Right cardiac atrium (tissue), 5 donors: ENCODE data around the gene SPEG. TPM values are rescaled to one million over a fixed set of nuclear protein-coding genes. Genes with fewer than 3 reads are reported as not detected.

Experiments used
- ATAC-seq, 2 donors: fragments of 200-7000 bp; cut with Tn5 transposase; one replicate each; pipeline versions ENCODE4 v1.8.0 to v1.9.1; 2020; ENCODE audit warnings: moderate library complexity in 2 of 2, mild to moderate bottlenecking in 1 of 2
- DNase-seq, 3 donors: peaks; one replicate each; pipeline ENCODE4 v3.0.0-alpha.2; 2020
- H3K27ac ChIP-seq: one replicate; pipeline ENCODE4 v1.5.1; 2013; ENCODE audit warnings: mild to moderate bottlenecking, low read length, control low read depth, moderate library complexity
- H3K27me3 ChIP-seq: one replicate; pipeline ENCODE4 v1.6.1; 2013; ENCODE audit not compliant: control insufficient read depth, insufficient read depth
- H3K4me1 ChIP-seq: one replicate; pipeline ENCODE4 v1.6.1; 2013; ENCODE audit warnings: low read length; ENCODE audit not compliant: control insufficient read depth, insufficient read depth
- H3K4me3 ChIP-seq: one replicate; pipeline ENCODE4 v1.5.1; 2013; ENCODE audit warnings: low read length, control low read depth
- H3K9me3 ChIP-seq: one replicate; pipeline ENCODE4 v1.6.1; 2013; ENCODE audit warnings: low read length; ENCODE audit not compliant: control insufficient read depth
- WGBS: extraction: QIAGEN DNeasy Blood & Tissue Kit; methylation state at CpG from one replicate; pipeline ENCODE4 v1.1.7; 2013; 5-methylcytosine and 5-hydroxymethylcytosine counted together
- intact Hi-C, 4 donors: fragments of 100-400 bp; cut with DNase I; formaldehyde crosslinking; loops; one replicate each; pipeline versions ENCODE4 v1.11.0 to v1.14.0; 2022 to 2023
- polyA plus RNA-seq: library from polyadenylated mRNA; stranded (reverse); fragments of 200-250 nt; gene quantifications from one replicate; pipeline ENCODE4 v1.2.3, GENCODE V29; 2013
- total RNA-seq, 4 donors: library from RNA; stranded (reverse); fragmentation: NEBNext Ultra II Directional; extraction: Animal tissue kit (Norgen Biotek cat#: 25700); gene quantifications; one replicate each; pipeline ENCODE4 v1.2.1, GENCODE V29; 2021
- donor health status: healthy with polysubstance abuse.
- donor health status: DM: no; HTN: yes; CAD: no.
- donor health status: DM: no; HTN: no; CAD: no.
- donor health status: DM: no; HTN: yes; CAD: no; lungs with severe emphysema.
- donor health status: DM: yes; HTN: yes; CAD: no.

Gene SPEG
- total and polyA plus RNA-seq, 5 donors, result 85.5 to 176 (median 157) TPM

GRCh38 chr2:219521066-219521880 is 86.6 kb downstream of the SPEG start:
- ATAC-seq, result peak; percentile 65 to 79

DNA sequence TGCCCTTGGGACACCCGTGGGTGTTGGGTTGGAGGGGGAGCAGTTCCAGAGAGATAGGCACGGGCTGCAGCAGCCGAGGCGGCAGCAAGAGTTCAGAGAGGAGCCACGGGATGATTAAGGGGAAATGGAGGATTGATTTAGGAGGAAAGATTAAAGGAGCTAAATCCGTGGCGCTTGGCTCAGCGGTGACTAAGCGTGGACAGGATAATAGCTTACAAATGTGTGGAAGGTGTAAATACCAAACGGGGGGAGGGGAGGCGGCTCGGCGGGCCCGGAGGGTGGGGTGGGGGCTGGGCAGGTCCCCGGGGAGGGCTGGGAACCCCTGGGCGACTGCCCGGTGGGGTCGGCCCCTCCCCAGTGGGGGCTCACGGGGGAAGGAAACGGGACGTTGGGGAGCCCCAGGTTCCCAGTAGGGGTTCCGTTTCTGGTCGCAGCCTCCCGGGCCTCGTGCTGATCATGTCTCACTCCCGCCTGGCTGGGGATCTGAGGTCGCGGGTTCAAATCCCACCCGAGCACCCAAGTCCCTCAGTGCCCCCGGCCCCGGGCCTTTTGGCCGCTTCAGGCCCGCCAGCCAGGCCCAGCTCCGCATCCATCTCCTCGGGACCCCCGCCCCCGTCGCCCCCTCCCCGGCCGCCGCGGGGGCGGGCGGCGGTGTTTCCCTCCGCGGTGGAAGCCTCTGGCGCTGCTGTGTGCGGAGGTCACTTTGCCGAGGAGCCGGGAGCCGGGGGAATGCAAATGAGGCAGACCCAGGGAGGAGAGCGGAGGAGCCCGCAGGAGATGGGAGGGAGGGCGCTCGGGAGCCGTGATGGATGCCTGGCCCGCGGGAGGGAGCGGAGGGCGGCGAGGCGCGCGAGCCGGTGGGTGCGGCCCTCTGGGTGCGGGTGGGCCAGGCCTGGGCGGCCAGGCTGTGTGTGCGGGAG is 87.7 kb downstream of the SPEG start:
- Histone ChIP-seq H3K27ac (peak overlapping the region; percentile 58), H3K4me3 (no peak overlapping the region), H3K9me3 (no peaks in the 10 kb centered on the region), H3K4me1 (peaks cover 4% of the 10 kb centered on the region), H3K27me3 (no peaks in the 10 kb centered on the region)
- intact Hi-C loops, result loop anchor here in 3 of 4 donors (5.0 to 10.0 kb wide), 2 partner anchors 45 to 48 kb away; no protein-coding TSS in a partner anchor
- WGBS, result 3% methylated on average over 70 of the region's 70 CpGs
- DNase-seq (peak in 2 of 3 donors; percentile 67 to 74), ATAC-seq (peak; percentile 8 to 32)

More at GRCh38 chr2:219521066-219521880, 86.6 kb downstream of the SPEG start:
- Histone ChIP-seq H3K9me3 (no peaks in the 10 kb centered on the region), H3K27me3 (no peaks in the 10 kb centered on the region), H3K4me3 (no peak overlapping the region), H3K4me1 (peaks cover 4% of the 10 kb centered on the region), H3K27ac (peak overlapping the region; percentile 44)
- 10% methylated on average over 14 of the region's 14 CpGs for WGBS
- intact Hi-C loops, result loop anchor here in 3 of 4 donors (5.0 to 10.0 kb wide), 2 partner anchors 44 to 46 kb away; no protein-coding TSS in a partner anchor
- DNase-seq, result peak; percentile 50 to 77 (median 77)

- DNase-seq, result peak in 1 of 3 donors; percentile 28
- WGBS, result 31% methylated on average over 24 of the region's 24 CpGs
- Histone ChIP-seq H3K9me3 (no peaks in the 10 kb centered on the region), H3K27ac (no peak overlapping the region), H3K4me3 (no peak overlapping the region), H3K27me3 (no peaks in the 10 kb centered on the region), H3K4me1 (peaks cover 4% of the 10 kb centered on the region)
- intact Hi-C loops, result loop anchor here in 3 of 4 donors (5.0 to 10.0 kb wide), 2 partner anchors 46 to 48 kb away; no protein-coding TSS in a partner anchor
- no peak for ATAC-seq
These were observed 88.5 kb downstream of the SPEG start for GRCh38 chr2:219523031-219523671.

- intact Hi-C loops, result loop anchor here (5.0 to 10.0 kb wide), 4 partner anchors 33 to 123 kb away; no protein-coding TSS in a partner anchor
- ATAC-seq (no peak), DNase-seq (peak in 1 of 3 donors; percentile 24)
- Histone ChIP-seq H3K4me1 (peaks cover 4% of the 10 kb centered on the region), H3K27ac (no peak overlapping the region), H3K4me3 (no peak overlapping the region), H3K9me3 (no peaks in the 10 kb centered on the region), H3K27me3 (no peaks in the 10 kb centered on the region)
- WGBS, result 98% methylated on average over 2 of the region's 2 CpGs
These were observed 90.2 kb downstream of the SPEG start for GRCh38 chr2:219524817-219525216.

GRCh38 chr2:219525533-219526232 is 91.0 kb downstream of the SPEG start:
- H3K27me3 ChIP-seq, result no peaks in the 10 kb centered on the region
- 27% methylated on average over 9 of the region's 9 CpGs for WGBS
- H3K9me3 ChIP-seq, result no peaks in the 10 kb centered on the region
- peaks cover 4% of the 10 kb centered on the region for H3K4me1 ChIP-seq
- no peak overlapping the region for H3K4me3 ChIP-seq
- ATAC-seq (peak in 1 of 2 donors; percentile 14), DNase-seq (peak in 1 of 3 donors; percentile 59)
- intact Hi-C loops, result loop anchor here in 3 of 4 donors (5.0 to 10.0 kb wide), 4 partner anchors 33 to 123 kb away; no protein-coding TSS in a partner anchor
- peak overlapping the region; percentile 52 for H3K27ac ChIP-seq

- Histone ChIP-seq H3K9me3 (no peaks in the 10 kb centered on the region), H3K27ac (peak overlapping the region; percentile 52), H3K4me3 (no peak overlapping the region), H3K27me3 (no peaks in the 10 kb centered on the region), H3K4me1 (peaks cover 4% of the 10 kb centered on the region)
- ATAC-seq (peak in 1 of 2 donors; percentile 1), DNase-seq (peak in 2 of 3 donors; percentile 11 to 41)
- 25% methylated on average over 11 of the region's 11 CpGs for WGBS
- intact Hi-C loops, result loop anchor here in 3 of 4 donors (5.0 to 10.0 kb wide), 4 partner anchors 34 to 124 kb away; no protein-coding TSS in a partner anchor
These were observed 91.9 kb downstream of the SPEG start for GRCh38 chr2:219526320-219527075.

- intact Hi-C loops, result loop anchor here in 3 of 4 donors (5.0 to 10.0 kb wide), 4 partner anchors 35 to 125 kb away; no protein-coding TSS in a partner anchor
- no peaks in the 10 kb centered on the region for H3K27me3 ChIP-seq
These were observed 92.4 kb downstream of the SPEG start for GRCh38 chr2:219527076-219527394.

GRCh38 chr2:219527472-219527871 is 92.8 kb downstream of the SPEG start:
- Histone ChIP-seq H3K4me3 (no peak overlapping the region), H3K27me3 (no peaks in the 10 kb centered on the region), H3K9me3 (no peaks in the 10 kb centered on the region), H3K4me1 (peaks cover 4% of the 10 kb centered on the region), H3K27ac (no peak overlapping the region)
- no peak for DNase-seq
- no peak for ATAC-seq
- intact Hi-C loops, result loop anchor here in 3 of 4 donors (5.0 to 10.0 kb wide), 4 partner anchors 35 to 125 kb away; no protein-coding TSS in a partner anchor
- WGBS, result 52% methylated on average over 5 of the region's 5 CpGs

More at GRCh38 chr2:219527076-219527394, 92.4 kb downstream of the SPEG start:
- Histone ChIP-seq H3K27ac (peak overlapping the region; percentile 52), H3K4me1 (peaks cover 4% of the 10 kb centered on the region), H3K9me3 (no peaks in the 10 kb centered on the region), H3K4me3 (no peak overlapping the region)
- DNase-seq (peak in 2 of 3 donors; percentile 34 to 74), ATAC-seq (peak; percentile 54 to 66)
- WGBS, result 35% methylated on average over 6 of the region's 6 CpGs
